Skin of body (tissue), 2 donors: ENCODE results near the gene PTPRM. TPM values are rescaled to one million over a fixed set of nuclear protein-coding genes. Genes with fewer than 3 reads are reported as not detected.
"Not testable (repeated sequence)": the region's sequence is repeated elsewhere in the genome, so short reads cannot be mapped to it uniquely, and the experiment has no call there.

ENCODE experiments used
- DNase-seq: peaks from one replicate; lab custom pipeline; 2025; lab: John Stamatoyannopoulos, UW
- total RNA-seq: library from RNA; depleted of rRNA; stranded (reverse); fragments of >200 nt; gene quantifications from one replicate; pipeline ENCODE4 v1.2.3, GENCODE V29; 2014

The PTPRM gene
- total RNA-seq, 1 donor from 2014 or later, result 46.3 TPM

DNA sequence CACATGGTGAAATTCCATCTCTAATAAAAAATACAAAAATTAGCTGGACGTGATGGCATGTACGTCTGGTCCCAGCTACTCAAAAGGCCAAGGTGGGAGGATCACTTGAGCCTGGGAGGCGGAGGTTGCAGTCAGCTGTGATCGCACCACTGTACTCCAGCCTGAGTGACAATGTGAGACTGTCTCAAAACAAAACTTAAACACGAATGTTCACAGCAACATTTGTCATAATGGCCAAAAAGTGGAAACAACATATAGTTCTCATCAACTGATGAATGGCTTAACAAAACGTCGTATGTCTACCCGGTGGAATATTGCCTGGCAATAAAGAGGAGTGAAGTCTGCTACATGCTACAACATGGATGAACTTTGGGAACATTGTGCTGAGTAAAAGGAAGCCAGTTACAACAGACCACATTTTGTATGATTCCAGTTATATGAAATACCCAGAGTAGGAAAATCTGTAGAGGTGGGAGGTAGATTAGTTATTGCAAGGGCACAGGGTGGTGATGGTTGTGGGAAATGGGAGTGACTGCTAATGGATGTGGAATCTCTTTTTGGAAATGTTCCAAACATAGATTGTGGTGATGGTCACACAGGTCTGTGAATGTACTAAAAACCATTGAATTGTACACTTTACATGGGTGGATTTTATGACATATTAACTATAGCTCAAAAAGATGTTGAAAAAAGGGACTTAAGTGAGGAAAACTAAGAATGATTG is 478.2 kb downstream of the PTPRM start:
- DNase-seq, result no peak

GRCh38 chr18:8045884-8046281 is 478.8 kb downstream of the PTPRM start:
- DNase-seq, result no peak

GRCh38 chr18:8046441-8046840 is 479.3 kb downstream of the PTPRM start:
- no peak for DNase-seq

DNA sequence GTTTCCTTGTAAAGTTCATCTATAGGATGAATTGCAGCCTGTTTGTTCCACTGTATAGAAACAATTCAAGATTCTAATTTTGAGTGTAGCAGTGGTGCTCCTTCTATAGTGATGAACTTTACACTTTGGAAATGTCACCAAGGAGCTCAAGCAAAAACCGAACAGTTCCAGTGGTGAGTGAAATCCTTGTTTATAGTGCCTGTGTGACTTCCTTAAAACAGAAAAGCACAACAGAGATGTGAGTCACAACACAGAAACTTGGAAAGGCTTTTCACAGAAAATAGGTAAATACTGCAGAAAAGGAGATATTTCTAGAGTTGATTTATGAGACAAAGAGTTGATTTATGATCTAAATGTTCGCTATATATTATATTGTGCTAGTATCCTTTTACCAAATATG is 482.0 kb downstream of the PTPRM start:
- no peak for DNase-seq

- DNase-seq, result no peak
Observed at GRCh38 chr18:8050616-8051329, 483.7 kb downstream of the PTPRM start.

GRCh38 chr18:8051453-8051852 is 484.3 kb downstream of the PTPRM start:
- peak; percentile 67 for DNase-seq

DNA sequence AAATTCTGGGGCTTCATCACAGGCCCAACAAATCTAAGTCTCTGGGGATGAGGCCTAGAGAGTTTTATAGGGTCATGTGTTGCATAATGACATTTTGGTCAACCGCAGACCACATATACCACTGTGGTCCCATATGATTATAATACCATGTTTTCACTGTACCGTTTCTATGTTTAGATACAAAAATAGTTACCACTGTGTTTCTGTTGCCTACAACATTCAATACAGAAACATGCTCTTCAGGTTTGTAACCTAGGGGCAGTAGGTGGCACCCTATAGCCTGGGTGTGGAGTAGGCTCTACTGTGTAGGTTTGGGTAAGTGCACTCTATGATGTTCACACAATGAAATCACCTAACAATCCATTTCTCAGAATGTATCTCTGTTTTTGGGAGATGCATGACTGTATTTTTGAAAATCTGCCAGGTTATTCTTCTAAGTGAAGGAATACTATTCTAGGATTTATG is 485.2 kb downstream of the PTPRM start:
- DNase-seq, result no peak

DNA sequence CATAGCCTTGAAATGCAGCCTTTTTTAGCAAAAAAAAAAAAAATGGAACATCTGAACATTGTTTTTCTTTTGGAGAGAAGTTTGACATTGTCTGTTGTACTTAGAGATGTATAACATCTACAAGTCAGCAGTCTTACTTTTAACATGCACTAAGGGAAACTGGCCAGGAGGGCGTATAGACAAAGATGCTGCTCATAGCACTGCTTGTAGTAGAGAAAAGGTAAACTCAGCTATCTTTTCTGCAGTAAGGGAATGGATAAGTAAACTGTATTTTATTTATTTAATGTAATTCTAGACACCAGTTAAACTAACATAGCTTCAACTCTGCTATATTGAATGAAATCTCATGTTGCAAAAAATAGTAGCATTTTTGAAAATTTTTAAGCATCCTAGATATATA is 489.6 kb downstream of the PTPRM start:
- DNase-seq, result no peak

GRCh38 chr18:8063152-8063551 is 496.0 kb downstream of the PTPRM start:
- DNase-seq, result not testable (repeated sequence)

GRCh38 chr18:8063733-8064132 is 496.6 kb downstream of the PTPRM start:
- DNase-seq, result no peak

GRCh38 chr18:8065284-8065683 is 498.2 kb downstream of the PTPRM start:
- no peak for DNase-seq

- DNase-seq, result no peak
Observed at GRCh38 chr18:8065773-8066172, 498.7 kb downstream of the PTPRM start.

- no peak for DNase-seq
Observed at GRCh38 chr18:8069708-8070107, 502.6 kb downstream of the PTPRM start.

DNA sequence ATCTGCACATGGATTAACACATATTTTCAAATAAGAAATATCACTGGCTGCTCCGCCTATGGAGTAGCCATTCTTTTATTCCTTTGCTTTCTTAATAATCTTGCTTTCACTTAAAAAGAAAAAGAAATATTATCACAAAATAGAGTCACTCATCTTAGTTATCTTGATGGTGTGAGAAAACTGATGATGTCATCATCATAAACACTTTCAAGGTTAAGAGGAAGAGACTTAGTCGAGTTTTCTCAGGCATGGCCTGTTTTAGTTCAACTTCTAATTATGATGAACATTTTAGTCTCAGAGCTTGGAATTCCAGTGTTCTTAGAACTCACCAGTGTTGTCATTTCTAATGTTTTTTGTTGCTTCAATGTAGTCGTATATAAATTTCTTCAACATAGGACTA is 506.1 kb downstream of the PTPRM start:
- no peak for DNase-seq

DNA sequence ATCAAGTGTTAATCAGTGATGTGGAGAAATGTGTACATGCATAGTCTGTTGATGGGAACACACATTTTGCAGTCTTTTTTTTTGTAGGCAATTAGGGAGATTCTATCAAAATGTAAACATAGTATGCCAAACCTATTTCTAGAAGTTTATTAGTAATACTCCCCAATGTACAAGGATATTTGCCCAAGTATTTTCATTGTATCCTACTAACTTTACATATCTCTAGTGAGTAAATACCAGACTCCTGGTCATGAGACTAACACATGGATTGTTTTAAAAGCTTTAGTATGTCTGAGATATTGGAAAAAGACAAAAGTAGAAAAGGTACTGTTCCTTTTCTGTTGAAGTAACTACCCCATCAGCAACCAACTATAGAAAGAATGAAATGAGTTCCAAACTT is 513.0 kb downstream of the PTPRM start:
- DNase-seq, result no peak

DNA sequence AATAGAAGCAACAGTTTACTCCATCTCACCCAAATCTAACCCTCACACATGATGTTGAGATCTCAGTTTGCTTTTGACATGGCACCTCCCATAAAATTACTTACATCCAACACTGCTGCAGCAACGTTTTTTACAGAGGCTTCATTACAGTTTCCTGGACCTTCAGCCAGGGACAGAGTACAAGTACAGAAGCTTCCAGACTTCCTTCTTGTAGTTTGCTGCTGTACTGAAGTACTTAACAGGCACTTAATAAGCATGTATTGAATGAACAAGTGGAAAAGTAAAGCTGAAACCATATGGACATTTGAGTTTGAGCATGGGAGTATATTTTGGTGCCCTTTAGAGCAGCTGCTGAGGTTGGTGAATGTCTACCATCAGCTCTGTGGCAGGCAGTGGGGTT is 514.2 kb downstream of the PTPRM start:
- no peak for DNase-seq

DNA sequence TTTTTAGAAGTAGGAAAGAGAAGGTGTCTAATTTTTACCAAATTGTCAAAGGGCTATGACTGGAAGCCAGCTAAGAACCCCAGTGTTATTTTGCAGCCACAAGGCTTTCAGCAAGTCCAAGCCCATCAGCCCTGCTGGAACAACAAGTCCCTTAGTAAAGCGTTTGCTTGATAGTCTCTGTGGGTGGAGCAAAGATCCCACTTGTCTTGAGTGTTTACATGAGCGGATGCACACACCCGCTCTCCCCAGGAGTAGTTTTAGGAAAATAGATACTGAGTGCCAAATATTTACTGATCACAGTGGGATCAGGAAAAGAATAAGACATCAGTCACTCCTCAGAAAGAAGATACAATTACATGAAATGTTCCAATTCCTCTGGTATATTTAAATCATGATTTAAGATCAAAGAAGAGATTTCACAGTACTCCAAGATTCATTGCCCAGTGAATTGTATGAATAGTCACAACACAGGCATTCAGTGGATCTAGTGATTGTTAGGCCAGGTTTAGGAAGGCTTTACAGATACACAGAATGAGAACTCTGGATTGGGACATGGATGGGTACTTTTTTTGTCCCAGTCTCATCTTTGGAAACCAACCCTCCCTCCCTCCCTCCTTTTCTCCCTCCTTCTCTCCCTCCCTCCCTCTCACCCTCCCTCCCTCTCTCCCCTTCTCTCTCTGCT is 514.9 kb downstream of the PTPRM start:
- DNase-seq, result no peak

GRCh38 chr18:8084160-8084559 is 517.0 kb downstream of the PTPRM start:
- DNase-seq, result peak; percentile 5

- no peak for DNase-seq
Observed at GRCh38 chr18:8088626-8089025, 521.5 kb downstream of the PTPRM start.

GRCh38 chr18:8091035-8091434 is 523.9 kb downstream of the PTPRM start:
- peak; percentile 49 for DNase-seq

DNA sequence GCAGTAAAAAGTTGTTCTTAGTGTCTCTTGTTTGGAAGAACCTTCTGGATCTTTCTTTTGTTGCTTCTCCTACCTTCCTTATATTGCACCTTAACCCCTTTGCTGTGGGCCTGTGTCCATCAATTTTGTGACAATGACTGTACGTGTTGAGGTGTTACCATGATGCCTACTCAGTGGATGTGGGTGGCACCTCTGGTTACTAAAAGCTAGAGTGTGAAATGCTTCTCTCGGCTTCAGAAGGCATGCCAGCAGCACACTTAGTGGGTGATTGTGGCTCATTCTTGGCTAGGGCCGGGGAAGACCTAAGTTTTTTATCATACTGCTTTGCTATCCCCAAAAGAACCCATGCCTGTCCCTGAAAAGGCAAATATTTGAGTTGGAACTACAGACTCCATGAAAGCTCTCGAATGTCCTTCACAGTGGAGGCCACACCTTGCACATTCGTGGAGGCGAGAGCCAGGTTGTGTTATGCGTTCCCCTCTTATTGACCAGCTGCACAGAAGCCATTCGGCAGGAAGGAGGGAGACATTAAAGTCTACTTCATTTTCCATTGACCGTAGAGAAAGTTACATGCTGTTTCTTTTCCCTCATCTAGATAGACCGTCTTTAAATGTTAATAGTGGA is 528.9 kb downstream of the PTPRM start:
- DNase-seq, result no peak

GRCh38 chr18:8097399-8097798 is 530.3 kb downstream of the PTPRM start:
- no peak for DNase-seq
